OCI-LY1 (cell line): ENCODE data around the gene LDAH.

Source experiments
- H2AFZ ChIP-seq: fragments of 200-600 bp; sonication (generic), shearing (Covaris generic); 2 replicates; pipeline ENCODE4 v1.6.0; 2014; ENCODE audit warnings: antibody characterized with exemption, mild to moderate bottlenecking, low read length
- H3F3A ChIP-seq: fragments of 200-600 bp; sonication (generic), shearing (Covaris generic); 2 replicates; pipeline ENCODE4 v1.6.0; 2014; ENCODE audit warnings: mild to moderate bottlenecking, antibody characterized with exemption, low read length, moderate library complexity; ENCODE audit not compliant: insufficient read depth
- H3K27ac ChIP-seq: fragments of 200-600 bp; sonication (generic); 2 replicates; pipeline ENCODE4 v1.5.1; 2014; ENCODE audit warnings: low read length, mixed run types, mild to moderate bottlenecking, low read depth; ENCODE audit not compliant: poor library complexity, severe bottlenecking
- H3K27me3 ChIP-seq: fragments of 200-600 bp; sonication (generic); 2 replicates; pipeline ENCODE4 v1.6.0; 2014; ENCODE audit warnings: antibody characterized with exemption, mild to moderate bottlenecking, low read length, moderate library complexity; ENCODE audit not compliant: insufficient read depth
- H3K36me3 ChIP-seq: fragments of 200-600 bp; sonication (generic); 2 replicates; pipeline ENCODE4 v1.6.1; 2014; ENCODE audit warnings: mild to moderate bottlenecking, antibody characterized with exemption, low read length, moderate library complexity, mixed read lengths; ENCODE audit not compliant: insufficient read depth
- H3K4me1 ChIP-seq: fragments of 200-600 bp; sonication (generic); 2 replicates; pipeline ENCODE4 v1.5.1; 2014; ENCODE audit warnings: mild to moderate bottlenecking, low read length, moderate library complexity; ENCODE audit not compliant: insufficient read depth, severe bottlenecking
- H3K4me2 ChIP-seq: fragments of 200-600 bp; sonication (generic), shearing (Covaris generic); 2 replicates; pipeline ENCODE4 v1.6.1; 2014; ENCODE audit warnings: low read length
- H3K4me3 ChIP-seq: fragments of 200-600 bp; sonication (generic); 2 replicates; pipeline ENCODE4 v1.5.1; 2014; ENCODE audit warnings: low read length, low read depth, mild to moderate bottlenecking, mixed read lengths; ENCODE audit not compliant: poor library complexity, severe bottlenecking
- H3K79me2 ChIP-seq: fragments of 200-600 bp; shearing (Covaris generic); 2 replicates; pipeline ENCODE4 v1.6.1; 2016; ENCODE audit warnings: mixed run types, low read length, mixed read lengths; ENCODE audit not compliant: insufficient read depth
- H3K9ac ChIP-seq: fragments of 200-600 bp; sonication (generic), shearing (Covaris generic); 2 replicates; pipeline ENCODE4 v1.6.1; 2014; ENCODE audit warnings: mild to moderate bottlenecking, low read length, mixed read lengths
- H3K9me2 ChIP-seq: fragments of 200-600 bp; sonication (generic), shearing (Covaris generic); 2 replicates; pipeline ENCODE4 v1.6.1; 2014; ENCODE audit warnings: low read depth, mild to moderate bottlenecking, low read length, mixed read lengths
- H3K9me3 ChIP-seq: fragments of 200-600 bp; shearing (Covaris generic); 2 replicates; pipeline ENCODE4 v1.6.1; 2014; ENCODE audit warnings: low read length, mixed read lengths
- H4K20me1 ChIP-seq: fragments of 200-600 bp; sonication (generic), shearing (Covaris generic); 2 replicates; pipeline ENCODE4 v1.6.0; 2016; ENCODE audit warnings: mild to moderate bottlenecking, low read length; ENCODE audit not compliant: insufficient read depth
- EZH2 ChIP-seq: fragments of 200-600 bp; sonication (generic), shearing (Covaris generic); IDR thresholded peaks from 2 replicates; pipeline ENCODE4 v1.8.0; 2017; ENCODE audit warnings: borderline replicate concordance, mixed run types, mild to moderate bottlenecking, antibody characterized with exemption, low read length, moderate library complexity, mixed read lengths
- TF ChIP-seq, protein P1 (sequence below): fragments of 200-600 bp; sonication (generic), shearing (Covaris generic); IDR thresholded peaks from 2 replicates; pipeline ENCODE4 v1.5.1; 2017; ENCODE audit warnings: mild to moderate bottlenecking, antibody characterized with exemption, low read length, moderate library complexity, mixed read lengths

Gene LDAH

DNA sequence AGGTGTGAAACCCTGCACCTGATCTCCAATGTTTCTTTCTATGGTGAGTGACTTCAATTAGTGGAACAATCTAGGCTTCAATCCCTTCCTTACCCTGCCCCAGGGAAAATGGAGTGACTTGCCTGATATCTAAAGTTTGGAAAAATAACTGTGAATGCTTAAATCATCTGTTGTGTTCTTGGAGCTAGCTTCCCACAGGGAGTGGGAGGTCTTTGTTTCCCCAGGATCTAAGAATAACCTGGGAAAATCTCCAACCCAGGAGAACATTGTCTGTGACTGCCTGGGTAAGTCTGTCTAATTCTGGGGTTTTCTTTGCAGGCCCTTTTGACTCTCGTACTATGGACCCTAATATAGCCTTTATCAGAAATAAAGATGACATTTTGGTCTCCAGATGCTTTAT, 13.6 kb upstream of the LDAH start:
- TF ChIP-seq, protein P1, sequence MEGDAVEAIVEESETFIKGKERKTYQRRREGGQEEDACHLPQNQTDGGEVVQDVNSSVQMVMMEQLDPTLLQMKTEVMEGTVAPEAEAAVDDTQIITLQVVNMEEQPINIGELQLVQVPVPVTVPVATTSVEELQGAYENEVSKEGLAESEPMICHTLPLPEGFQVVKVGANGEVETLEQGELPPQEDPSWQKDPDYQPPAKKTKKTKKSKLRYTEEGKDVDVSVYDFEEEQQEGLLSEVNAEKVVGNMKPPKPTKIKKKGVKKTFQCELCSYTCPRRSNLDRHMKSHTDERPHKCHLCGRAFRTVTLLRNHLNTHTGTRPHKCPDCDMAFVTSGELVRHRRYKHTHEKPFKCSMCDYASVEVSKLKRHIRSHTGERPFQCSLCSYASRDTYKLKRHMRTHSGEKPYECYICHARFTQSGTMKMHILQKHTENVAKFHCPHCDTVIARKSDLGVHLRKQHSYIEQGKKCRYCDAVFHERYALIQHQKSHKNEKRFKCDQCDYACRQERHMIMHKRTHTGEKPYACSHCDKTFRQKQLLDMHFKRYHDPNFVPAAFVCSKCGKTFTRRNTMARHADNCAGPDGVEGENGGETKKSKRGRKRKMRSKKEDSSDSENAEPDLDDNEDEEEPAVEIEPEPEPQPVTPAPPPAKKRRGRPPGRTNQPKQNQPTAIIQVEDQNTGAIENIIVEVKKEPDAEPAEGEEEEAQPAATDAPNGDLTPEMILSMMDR: no peak
- TF ChIP-seq EZH2: no peak
- Histone ChIP-seq H3K9me3 (no peaks in the 10 kb centered on the region), H3K4me1 (no peaks in the 10 kb centered on the region), H3K9ac (no peak overlapping the region), H3K27me3 (no peaks in the 10 kb centered on the region), H2AFZ (no peak overlapping the region), H3K79me2 (no peaks in the 10 kb centered on the region), H3K4me2 (no peak overlapping the region), H3K9me2 (no peaks in the 10 kb centered on the region), H3K27ac (no peak overlapping the region), H3K36me3 (no peaks in the 10 kb centered on the region), H3F3A (no peaks in the 10 kb centered on the region), H3K4me3 (no peak overlapping the region), H4K20me1 (no peaks in the 10 kb centered on the region)

DNA sequence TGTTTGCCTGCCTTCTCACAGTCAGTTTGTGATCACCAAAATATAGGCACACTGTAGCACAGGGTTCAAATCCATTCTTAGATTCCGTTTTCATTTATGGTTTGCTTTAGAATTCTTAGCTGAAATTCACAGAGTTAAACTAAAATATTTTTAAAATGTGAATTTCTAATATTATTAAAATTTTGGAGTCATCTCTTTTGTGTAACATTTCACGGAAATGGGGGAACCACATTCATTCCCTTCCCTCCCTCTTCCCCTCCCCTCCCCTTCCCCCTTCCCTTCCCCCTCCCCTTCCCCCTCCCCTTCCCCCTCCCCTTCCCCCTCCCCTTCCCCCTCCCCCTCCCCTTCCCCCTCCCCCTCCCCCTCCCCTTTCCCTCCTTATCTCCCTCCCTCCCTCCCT, 11.4 kb upstream of the LDAH start:
- no peak for TF ChIP-seq EZH2
- TF ChIP-seq, protein P1: no peak
- Histone ChIP-seq H3K9me3 (no peaks in the 10 kb centered on the region), H3K4me3 (no peak overlapping the region), H3K4me2 (no peak overlapping the region), H3K4me1 (no peaks in the 10 kb centered on the region), H3K9me2 (no peaks in the 10 kb centered on the region), H3K27me3 (no peaks in the 10 kb centered on the region; the same call in 1 of the 2 replicates), H3K9ac (no peak overlapping the region), H3K36me3 (no peaks in the 10 kb centered on the region), H4K20me1 (no peaks in the 10 kb centered on the region), H3F3A (no peaks in the 10 kb centered on the region), H3K79me2 (no peaks in the 10 kb centered on the region), H2AFZ (no peak overlapping the region), H3K27ac (no peak overlapping the region)

DNA sequence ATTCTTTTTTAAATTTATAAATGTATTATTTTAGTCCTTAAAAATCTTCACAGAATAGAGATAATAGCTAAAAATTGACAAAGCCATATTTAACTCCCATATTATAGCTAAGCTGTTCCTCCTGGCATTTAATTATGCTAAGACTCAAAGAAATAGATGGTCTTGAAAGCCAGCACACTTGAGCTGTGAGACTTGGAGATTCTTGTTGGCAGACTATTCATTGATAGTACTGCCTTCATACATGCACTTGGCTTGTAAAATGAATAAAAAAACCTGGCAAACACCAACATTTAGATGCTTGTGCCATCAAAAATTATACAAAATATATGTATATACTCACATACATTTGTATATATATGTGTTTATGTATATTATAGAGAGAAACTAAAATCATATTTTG, 9.7 kb upstream of the LDAH start:
- Histone ChIP-seq H3K9me2 (no peaks in the 10 kb centered on the region), H4K20me1 (no peaks in the 10 kb centered on the region), H3K27me3 (no peaks in the 10 kb centered on the region; the same call in 1 of the 2 replicates), H3K4me3 (no peak overlapping the region), H2AFZ (no peak overlapping the region), H3K9ac (no peak overlapping the region), H3K79me2 (no peaks in the 10 kb centered on the region), H3K9me3 (no peaks in the 10 kb centered on the region), H3K4me2 (no peak overlapping the region), H3K27ac (no peak overlapping the region), H3F3A (no peaks in the 10 kb centered on the region), H3K4me1 (no peaks in the 10 kb centered on the region), H3K36me3 (no peaks in the 10 kb centered on the region)
- TF ChIP-seq, protein P1: no peak
- no peak for TF ChIP-seq EZH2
